IMR-90 (cell line): Measurements from ENCODE around the gene PPM1M. TPM values are rescaled to one million over a fixed set of nuclear protein-coding genes. Genes with fewer than 3 reads are reported as not detected.

Experiments used
- ATAC-seq: fragments of 200-7000 bp; cut with Tn5 transposase; 2 replicates; pipeline ENCODE4 v1.9.1; 2020; ENCODE audit warnings: low read depth, mild to moderate bottlenecking, moderate library complexity
- BruUV-seq: library from RNA; stranded (reverse); fragments of 400-500 nt; replicated peaks from 2 replicates; lab custom pipeline; 2021; lab: Mats Ljungman, UMichigan
- CTCF ChIA-PET: fragments of 300-600 bp; formaldehyde crosslinking; extraction: SDS; loops from one replicate; lab custom pipeline; 2021; ENCODE audit warnings: antibody characterized with exemption; lab: Yijun Ruan, JAX
- POLR2A ChIA-PET: fragments of 300-600 bp; sonication (Branson Sonifier 250); formaldehyde crosslinking; loops from one replicate; lab custom pipeline; 2022; ENCODE audit warnings: antibody characterized with exemption; ENCODE audit not compliant: unreplicated experiment; lab: Charles Lee
- DNase-seq: peaks from one replicate; pipeline ENCODE4 v3.0.0; 2013
- H2AFZ ChIP-seq: replicated peaks from 2 replicates; pipeline ENCODE3; 2013; ENCODE audit warnings: low read length, mild to moderate bottlenecking; ENCODE audit not compliant: poor library complexity
- H2AK5ac ChIP-seq: 2 replicates; pipeline ENCODE4 v1.6.1; 2013; ENCODE audit warnings: low read depth, low read length, inconsistent platforms
- H2AK9ac ChIP-seq: replicated peaks from 2 replicates; pipeline ENCODE3; 2013; ENCODE audit warnings: mild to moderate bottlenecking, low read depth, low read length, moderate library complexity; ENCODE audit not compliant: poor library complexity
- H2BK120ac ChIP-seq: 2 replicates; pipeline ENCODE4 v1.6.1; 2013; ENCODE audit warnings: low read depth, low read length, inconsistent platforms
- H2BK15ac ChIP-seq: 3 replicates; pipeline ENCODE4 v1.6.1; 2013; ENCODE audit warnings: low read depth, low read length, inconsistent platforms
- H2BK20ac ChIP-seq: 2 replicates; pipeline ENCODE4 v1.6.1; 2013; ENCODE audit warnings: low read depth, mild to moderate bottlenecking, inconsistent platforms, low read length, moderate library complexity
- H2BK5ac ChIP-seq: 2 replicates; pipeline ENCODE4 v1.6.1; 2013; ENCODE audit warnings: mild to moderate bottlenecking, low read depth, low read length, inconsistent platforms; ENCODE audit not compliant: poor library complexity, severe bottlenecking
- H3K14ac ChIP-seq: replicated peaks from 2 replicates; pipeline ENCODE4 v1.6.1; 2013; ENCODE audit warnings: low read depth, low read length, inconsistent platforms
- H3K18ac ChIP-seq: 2 replicates; pipeline ENCODE4 v1.6.1; 2013; ENCODE audit warnings: low read depth, low read length, control low read depth
- H3K23ac ChIP-seq: 2 replicates; pipeline ENCODE4 v1.6.1; 2013; ENCODE audit warnings: low read depth, low read length, inconsistent platforms
- H3K27ac ChIP-seq: 2 replicates; pipeline ENCODE4 v1.5.1; 2013; ENCODE audit warnings: mild to moderate bottlenecking, control low read depth, low read length; ENCODE audit not compliant: insufficient read depth
- H3K27me3 ChIP-seq: 2 replicates; pipeline ENCODE4 v1.6.1; 2013; ENCODE audit warnings: low read length; ENCODE audit not compliant: control insufficient read depth, insufficient read depth
- H3K36me3 ChIP-seq: 2 replicates; pipeline ENCODE4 v1.6.1; 2013; ENCODE audit warnings: low read length, mixed read lengths; ENCODE audit not compliant: control insufficient read depth, insufficient read depth
- H3K4ac ChIP-seq: 2 replicates; pipeline ENCODE4 v1.6.1; 2013; ENCODE audit warnings: low read depth, low read length, inconsistent platforms
- H3K4me1 ChIP-seq: 2 replicates; pipeline ENCODE4 v1.6.1; 2013; ENCODE audit warnings: low read length, mixed read lengths; ENCODE audit not compliant: control insufficient read depth, insufficient read depth
- H3K4me2 ChIP-seq: 2 replicates; pipeline ENCODE4 v1.6.1; 2013; ENCODE audit warnings: low read depth, mild to moderate bottlenecking, control low read depth, low read length, moderate library complexity
- H3K4me3 ChIP-seq: 2 replicates; pipeline ENCODE4 v1.5.1; 2013; ENCODE audit warnings: low read depth, mild to moderate bottlenecking, control low read depth, low read length, moderate library complexity; ENCODE audit not compliant: insufficient read depth
- H3K56ac ChIP-seq: 2 replicates; pipeline ENCODE4 v1.6.1; 2013; ENCODE audit warnings: low read length, inconsistent platforms; ENCODE audit not compliant: insufficient read depth; ENCODE audit errors: extremely low read depth
- H3K79me1 ChIP-seq, 2 experiments: 2 replicates each; pipeline ENCODE4 v1.6.1; 2013; ENCODE audit warnings: low read length in 2 of 2, inconsistent platforms in 1 of 2, low read depth in 1 of 2
- H3K9ac ChIP-seq: 2 replicates; pipeline ENCODE4 v1.6.1; 2013; ENCODE audit warnings: low read depth, low read length, control low read depth
- H3K9me1 ChIP-seq: 2 replicates; pipeline ENCODE4 v1.6.1; 2013; ENCODE audit warnings: low read length, inconsistent platforms; ENCODE audit not compliant: insufficient read depth
- H3K9me3 ChIP-seq: 2 replicates; pipeline ENCODE4 v1.6.1; 2013; ENCODE audit warnings: low read length; ENCODE audit not compliant: control insufficient read depth, insufficient read depth
- H4K20me1 ChIP-seq: 2 replicates; pipeline ENCODE4 v1.6.1; 2013; ENCODE audit warnings: low read length, inconsistent platforms; ENCODE audit not compliant: insufficient read depth
- H4K5ac ChIP-seq: 2 replicates; pipeline ENCODE4 v1.6.1; 2013; ENCODE audit warnings: mild to moderate bottlenecking, low read depth, low read length, control low read depth
- H4K8ac ChIP-seq, 2 experiments: 2 replicates each; pipeline ENCODE4 v1.6.1; 2013; ENCODE audit warnings: low read depth in 2 of 2, low read length in 2 of 2, control low read depth in 1 of 2, inconsistent platforms in 1 of 2
- H4K91ac ChIP-seq: 2 replicates; pipeline ENCODE4 v1.6.1; 2013; ENCODE audit warnings: low read depth, low read length, inconsistent platforms; ENCODE audit not compliant: insufficient read depth
- CEBPB ChIP-seq: IDR thresholded peaks from 2 replicates; pipeline ENCODE4 v1.6.1; 2012; ENCODE audit warnings: low read depth, low read length, improper control_type of control experiment
- POLR2A ChIP-seq: IDR thresholded peaks from 2 replicates; pipeline ENCODE4 v1.6.1; 2012; ENCODE audit warnings: mild to moderate bottlenecking, low read depth, low read length
- RAD21 ChIP-seq: IDR thresholded peaks from 2 replicates; pipeline ENCODE4 v1.6.1; 2012; ENCODE audit warnings: low read length, improper control_type of control experiment
- RCOR1 ChIP-seq: IDR thresholded peaks from 2 replicates; pipeline ENCODE4 v1.6.1; 2012; ENCODE audit warnings: mild to moderate bottlenecking, low read length, improper control_type of control experiment; ENCODE audit not compliant: insufficient replicate concordance
- WGBS, 2 experiments: methylation state at CpG; one replicate each; pipeline versions ENCODE4 v1.1.5 to v1.1.7; 2013; ENCODE audit warnings: missing lambda C conversion rate in 2 of 2; ENCODE audit not compliant: insufficient read length in 1 of 2; ENCODE audit errors: extremely low coverage in 2 of 2; 5-methylcytosine and 5-hydroxymethylcytosine counted together
- dilution Hi-C: fragments of 300-500 bp; cut with HindIII; formaldehyde crosslinking; loops from one replicate; pipeline ENCODE4 v1.14.3; 2018; ENCODE audit warnings: low sequenced_read_pairs; ENCODE audit not compliant: unreplicated experiment
- in situ Hi-C: fragments of 300-500 bp; cut with MboI; formaldehyde crosslinking; loops from 3 replicates; pipeline ENCODE4 v1.14.3; 2019; ENCODE audit warnings: low sequenced_read_pairs, inconsistent platforms, mixed read lengths
- intact Hi-C: fragments of 100-400 bp; cut with micrococcal nuclease; formaldehyde crosslinking; loops from 2 replicates; pipeline ENCODE4 v1.10.0; 2022
- polyA plus RNA-seq, 3 experiments: library from polyadenylated mRNA; depleted of rRNA; stranded (reverse); fragments of >200 nt; gene quantifications; 2 replicates each; pipeline ENCODE4 v1.2.3, GENCODE V29; 2012; ENCODE audit warnings: low replicate concordance in 1 of 3
- total RNA-seq: library from RNA; depleted of rRNA; stranded (reverse); fragments of >200 nt; gene quantifications from 2 replicates; pipeline ENCODE4 v1.2.3, GENCODE V29; 2012

PPM1M gene
- total and polyA plus RNA-seq, 2 of the 4 experiments (the other 2 are of a cell fraction) = 12.2 to 18.1 TPM

- ChIA-PET CTCF (interaction anchor here (0.6 to 2.0 kb wide), 4 partner anchors 11 to 175 kb away, joined by 3 to 8 read pairs (median 4); partner anchors contain the start of gene TLR9), POLR2A (interaction anchor here (0.6 kb wide), 1 partner anchor 14 kb away, joined by 3 read pairs; no protein-coding TSS in a partner anchor)
- no peaks in the 10 kb centered on the region for H3K27me3 ChIP-seq
- H4K20me1 ChIP-seq = peaks cover 39% of the 10 kb centered on the region
- H3K23ac ChIP-seq = peak overlapping the region; percentile 81
- intact Hi-C loops (loop anchor here (5.0 kb wide), 1 partner anchor 40 kb away; the partner anchor contains the start of gene WDR82), dilution Hi-C loops (no loop called here), in situ Hi-C loops (no loop called here)
- H2AFZ ChIP-seq = peak overlapping the region; percentile 84
- peak overlapping the region; percentile 31 for H3K4me3 ChIP-seq
- H3K4ac ChIP-seq = peak overlapping the region; percentile 100
- H2BK15ac ChIP-seq = peak overlapping the region; percentile 94; the same call in 1 of the 3 replicates
- no CpG with 5 or more reads among the region's 6 CpGs for WGBS, 2 experiments
- peak overlapping the region; percentile 100 for H2AK9ac ChIP-seq
- peak overlapping the region; percentile 100 for H2AK5ac ChIP-seq
- peak overlapping the region; percentile 89 for H3K9ac ChIP-seq
- TF ChIP-seq CEBPB (no peak), RAD21 (no peak), POLR2A (no peak; the same call in 1 of the 2 replicates), RCOR1 (no peak)
- DNase-seq = no peak
- H3K36me3 ChIP-seq = peaks cover 24% of the 10 kb centered on the region; the same call in 1 of the 2 replicates
- peak overlapping the region; percentile 96 for H2BK5ac ChIP-seq
- no TSS peak for BruUV-seq
- peak overlapping the region; percentile 79 for H3K18ac ChIP-seq
- H4K8ac ChIP-seq = peak overlapping the region; percentile 90 to 96
- peaks cover 14 to 78% of the 10 kb centered on the region in 2 experiments for H3K79me1 ChIP-seq
- peak overlapping the region; percentile 91 for H3K14ac ChIP-seq
- H3K9me3 ChIP-seq = no peaks in the 10 kb centered on the region
- H3K56ac ChIP-seq = peak overlapping the region; percentile 88; the same call in 1 of the 2 replicates
- H3K4me2 ChIP-seq = peak overlapping the region; percentile 91
- H4K5ac ChIP-seq = peak overlapping the region; percentile 95
- H4K91ac ChIP-seq = peak overlapping the region; percentile 96
- peak overlapping the region; percentile 81 for H2BK120ac ChIP-seq
- H3K9me1 ChIP-seq = peaks cover 28% of the 10 kb centered on the region
- H3K4me1 ChIP-seq = peaks cover 25% of the 10 kb centered on the region
- no peak for ATAC-seq
- peak overlapping the region; percentile 99 for H3K27ac ChIP-seq
- peak overlapping the region; percentile 77 for H2BK20ac ChIP-seq
These were observed 8.4 kb upstream of the PPM1M start for GRCh38 chr3:52237006-52237656.
